Gastrocnemius medialis (tissue), 4 donors: Measurements from ENCODE around the gene PDCD2L.

ENCODE experiments used
- POLR2A ChIP-seq, 2 donors: fragments of 450-650 bp; IDR thresholded peaks; one replicate each; pipeline ENCODE4 v1.6.1; 2017; ENCODE audit warnings: antibody characterized with exemption in 2 of 2, mild to moderate bottlenecking in 2 of 2, moderate library complexity in 2 of 2
- TF ChIP-seq, protein P1 (sequence below), 5 experiments: fragments of 450-650 bp in 3 of 5; fragments of 200-600 bp in 2 of 5; sonication (generic) in 2 of 5; IDR thresholded peaks in 4 of 5; conservative IDR thresholded peaks in 1 of 5; 1 replicate in 4 of 5; 2 replicates in 1 of 5; pipeline ENCODE4 v1.5.1; 2016 to 2019; ENCODE audit warnings: antibody characterized with exemption in 5 of 5, mild to moderate bottlenecking in 3 of 5, moderate library complexity in 3 of 5

DNA sequence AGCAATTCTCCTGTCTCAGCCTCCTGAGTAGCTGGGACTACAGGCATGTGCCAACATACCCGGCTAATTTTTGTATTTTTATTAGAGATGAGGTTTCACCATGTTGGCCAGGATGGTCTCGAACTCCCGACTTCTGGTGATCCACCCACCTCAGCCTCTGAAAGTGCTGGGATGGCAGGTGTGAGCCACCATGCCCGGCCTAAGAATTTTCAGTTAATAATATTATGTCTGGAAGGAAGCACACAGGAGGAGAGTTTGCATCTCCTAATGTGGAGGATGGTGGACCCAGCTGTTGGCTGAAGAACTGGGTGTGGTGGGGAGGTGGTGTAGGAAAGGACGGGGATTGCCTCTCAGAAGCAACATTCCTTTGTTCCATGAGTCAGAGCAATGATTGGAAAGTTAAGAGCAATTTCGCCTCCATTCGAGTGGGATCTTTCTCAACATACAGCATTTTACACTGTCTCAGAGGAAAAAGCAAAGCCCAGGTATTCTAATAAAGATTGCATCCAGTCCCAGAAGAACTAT is 11.9 kb downstream of the PDCD2L start:
- TF ChIP-seq, protein P1, sequence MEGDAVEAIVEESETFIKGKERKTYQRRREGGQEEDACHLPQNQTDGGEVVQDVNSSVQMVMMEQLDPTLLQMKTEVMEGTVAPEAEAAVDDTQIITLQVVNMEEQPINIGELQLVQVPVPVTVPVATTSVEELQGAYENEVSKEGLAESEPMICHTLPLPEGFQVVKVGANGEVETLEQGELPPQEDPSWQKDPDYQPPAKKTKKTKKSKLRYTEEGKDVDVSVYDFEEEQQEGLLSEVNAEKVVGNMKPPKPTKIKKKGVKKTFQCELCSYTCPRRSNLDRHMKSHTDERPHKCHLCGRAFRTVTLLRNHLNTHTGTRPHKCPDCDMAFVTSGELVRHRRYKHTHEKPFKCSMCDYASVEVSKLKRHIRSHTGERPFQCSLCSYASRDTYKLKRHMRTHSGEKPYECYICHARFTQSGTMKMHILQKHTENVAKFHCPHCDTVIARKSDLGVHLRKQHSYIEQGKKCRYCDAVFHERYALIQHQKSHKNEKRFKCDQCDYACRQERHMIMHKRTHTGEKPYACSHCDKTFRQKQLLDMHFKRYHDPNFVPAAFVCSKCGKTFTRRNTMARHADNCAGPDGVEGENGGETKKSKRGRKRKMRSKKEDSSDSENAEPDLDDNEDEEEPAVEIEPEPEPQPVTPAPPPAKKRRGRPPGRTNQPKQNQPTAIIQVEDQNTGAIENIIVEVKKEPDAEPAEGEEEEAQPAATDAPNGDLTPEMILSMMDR (IDR thresholded peaks at IDR 0.05 in 4 of 5, conservative IDR thresholded peaks at IDR 0.05 in 1 of 5): no peak
- no peak for TF ChIP-seq POLR2A (IDR thresholded peaks at IDR 0.05)
